Stimulated activated CD4-positive, alpha-beta T cell treated with anti-CD3 and anti-CD28 coated beads, Interleukin-2, amount 100 ng/mL, for 48 hours (primary cell): ENCODE results near the gene UHMK1.
"Not testable (repeated sequence)": the region's sequence is repeated elsewhere in the genome, so short reads cannot be mapped to it uniquely, and the experiment has no call there.

ENCODE experiments used
- DNase-seq, 2 donors: peaks; one replicate each; pipeline ENCODE4 v3.0.0-alpha.2; 2020

Gene UHMK1, protein sequence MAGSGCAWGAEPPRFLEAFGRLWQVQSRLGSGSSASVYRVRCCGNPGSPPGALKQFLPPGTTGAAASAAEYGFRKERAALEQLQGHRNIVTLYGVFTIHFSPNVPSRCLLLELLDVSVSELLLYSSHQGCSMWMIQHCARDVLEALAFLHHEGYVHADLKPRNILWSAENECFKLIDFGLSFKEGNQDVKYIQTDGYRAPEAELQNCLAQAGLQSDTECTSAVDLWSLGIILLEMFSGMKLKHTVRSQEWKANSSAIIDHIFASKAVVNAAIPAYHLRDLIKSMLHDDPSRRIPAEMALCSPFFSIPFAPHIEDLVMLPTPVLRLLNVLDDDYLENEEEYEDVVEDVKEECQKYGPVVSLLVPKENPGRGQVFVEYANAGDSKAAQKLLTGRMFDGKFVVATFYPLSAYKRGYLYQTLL

DNA sequence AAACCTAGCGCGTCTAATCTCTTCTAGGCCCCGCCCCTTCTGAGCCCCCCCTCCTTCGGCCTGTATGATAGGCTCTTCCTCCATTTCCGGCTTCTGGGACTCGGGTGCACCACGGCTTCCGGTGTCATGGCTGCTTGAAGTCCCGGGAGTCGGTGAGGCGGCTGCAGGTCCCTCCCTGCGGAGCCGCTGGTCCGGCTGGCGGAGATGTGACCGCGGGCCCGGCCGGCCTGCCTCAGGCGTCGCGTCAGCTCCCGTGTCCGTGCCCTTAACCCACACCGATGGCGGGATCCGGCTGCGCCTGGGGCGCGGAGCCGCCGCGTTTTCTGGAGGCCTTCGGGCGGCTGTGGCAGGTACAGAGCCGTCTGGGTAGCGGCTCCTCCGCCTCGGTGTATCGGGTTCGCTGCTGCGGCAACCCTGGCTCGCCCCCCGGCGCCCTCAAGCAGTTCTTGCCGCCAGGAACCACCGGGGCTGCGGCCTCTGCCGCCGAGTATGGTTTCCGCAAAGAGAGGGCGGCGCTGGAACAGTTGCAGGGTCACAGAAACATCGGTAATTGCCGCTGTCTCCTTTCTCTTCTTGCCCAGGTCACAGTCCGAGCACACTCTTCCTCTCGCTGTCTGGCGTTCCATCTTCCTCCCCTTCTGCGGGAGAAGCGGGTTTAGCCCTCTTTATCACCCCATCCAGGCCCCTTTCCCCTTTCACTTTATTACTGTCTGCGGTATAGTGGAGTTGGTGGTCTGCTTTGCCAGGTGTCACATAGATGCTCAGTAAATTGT, at the start of gene UHMK1:
Gene UHMK1, plus strand, starts transcription at position 96 of the 773 bp plus-strand sequence. Its CDS starts 183 bp downstream, at position 279.
- peak; percentile 75 to 81 for DNase-seq

DNA sequence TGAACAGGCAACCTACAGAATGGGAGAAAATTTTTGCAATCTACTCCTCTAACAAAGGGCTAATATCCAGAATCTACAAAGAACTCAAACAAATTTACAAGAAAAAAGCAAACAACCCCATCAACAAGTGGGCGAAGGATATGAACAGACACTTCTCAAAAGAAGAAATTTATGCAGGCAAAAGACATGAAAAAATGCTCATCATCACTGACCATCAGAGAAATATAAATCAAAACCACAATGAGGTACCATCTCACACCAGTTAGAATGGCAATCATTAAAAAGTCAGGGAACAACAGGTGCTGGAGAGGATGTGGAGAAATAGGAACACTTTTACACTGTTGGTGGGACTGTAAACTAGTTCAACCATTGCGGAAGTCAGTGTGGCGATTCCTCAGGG, 43.3 kb upstream of the UHMK1 start:
- DNase-seq = not testable (repeated sequence)

DNA sequence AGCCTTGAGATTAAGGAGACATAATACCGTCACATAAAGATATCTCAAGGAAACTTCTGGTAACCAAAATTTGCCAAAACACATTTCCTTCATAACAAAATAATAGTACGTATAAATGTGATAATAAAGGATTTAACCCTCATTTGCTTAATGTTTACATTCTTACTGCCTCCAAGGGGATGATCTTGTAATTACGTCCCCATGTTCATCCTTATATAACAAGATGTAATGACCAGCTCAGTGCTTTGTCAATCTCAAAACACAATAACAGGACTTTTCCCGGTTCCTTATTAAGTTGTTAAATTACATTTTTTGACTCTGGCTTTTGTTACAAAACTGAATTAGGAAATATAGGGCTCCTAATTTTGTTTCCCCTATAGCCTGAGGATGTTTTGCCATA, 41.3 kb upstream of the UHMK1 start:
- DNase-seq = no peak

DNA sequence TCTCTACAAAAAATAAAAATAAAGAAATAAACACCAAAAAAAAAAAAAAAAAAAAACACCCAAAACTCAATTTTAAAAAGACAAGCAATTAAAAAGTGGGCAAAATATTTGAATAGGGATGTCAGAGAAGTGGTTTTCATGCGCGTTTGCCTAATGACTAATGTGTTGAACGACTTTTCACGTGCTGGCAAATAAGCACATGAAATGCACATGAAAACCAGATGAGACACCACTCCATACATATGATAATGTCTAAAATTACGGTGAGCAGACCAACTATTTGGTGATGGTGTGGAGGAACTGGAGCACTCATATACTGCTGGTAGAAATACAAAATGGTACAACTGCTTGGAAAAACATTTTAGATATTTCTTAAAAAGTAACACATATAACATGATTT, 39.4 kb upstream of the UHMK1 start:
- DNase-seq = no peak

DNA sequence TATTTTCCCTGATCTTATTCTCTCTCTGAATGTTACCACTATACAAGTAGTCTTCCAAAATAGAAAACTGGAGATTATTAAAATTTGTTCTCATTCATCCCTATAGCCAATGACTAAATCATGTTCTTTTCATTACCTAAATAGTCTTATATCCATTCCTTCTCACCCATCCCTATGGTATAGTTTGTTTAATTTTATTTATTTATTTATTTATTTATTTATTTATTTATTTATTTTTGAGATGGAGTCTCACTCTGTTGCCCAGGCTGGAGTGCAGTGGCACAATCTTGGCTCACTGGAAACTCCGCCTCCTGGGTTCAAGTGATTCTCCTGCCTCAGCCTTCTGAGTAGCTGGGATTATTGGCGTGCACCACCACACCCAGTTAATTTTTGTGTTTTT, 35.2 kb upstream of the UHMK1 start:
- DNase-seq = not testable (repeated sequence)

DNA sequence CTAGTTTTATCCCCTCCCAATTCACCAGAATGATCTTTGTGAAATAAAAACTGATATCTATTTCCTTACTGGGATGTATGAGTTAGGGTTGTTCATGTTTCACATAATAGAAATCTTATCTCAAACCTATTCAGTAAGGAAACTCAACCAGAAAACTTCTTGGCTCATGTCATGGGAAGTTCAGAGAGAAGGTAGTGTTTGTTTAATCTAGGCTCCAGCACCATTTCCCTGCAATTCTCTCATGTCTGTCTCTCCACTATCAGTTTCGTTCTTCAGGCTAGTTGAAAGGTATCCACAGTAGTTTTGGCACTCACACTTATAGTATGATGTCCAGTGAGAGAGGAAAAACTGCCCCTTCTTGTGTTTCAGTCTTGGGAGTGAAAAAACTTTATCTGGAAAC, 34.6 kb upstream of the UHMK1 start:
- DNase-seq = no peak

DNA sequence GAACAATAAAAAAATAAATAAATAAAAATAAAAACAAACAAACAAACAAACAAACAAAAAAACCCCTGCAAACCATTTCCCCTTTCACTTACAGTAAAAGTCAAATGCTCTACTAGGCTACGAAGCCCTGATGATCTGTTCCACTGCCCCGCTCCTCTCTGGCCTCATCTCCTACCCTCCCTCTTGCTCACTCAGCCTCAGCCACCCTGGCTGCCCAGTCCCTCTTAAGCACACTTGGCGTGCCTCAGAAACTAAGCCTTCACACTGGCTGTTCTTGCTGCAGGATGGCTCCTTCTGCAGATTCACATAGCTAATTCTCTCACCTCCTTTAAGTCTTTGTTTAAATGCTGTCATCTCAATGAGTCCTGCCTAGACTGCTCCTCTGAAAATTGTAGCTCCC, 30.8 kb upstream of the UHMK1 start:
- DNase-seq = no peak

DNA sequence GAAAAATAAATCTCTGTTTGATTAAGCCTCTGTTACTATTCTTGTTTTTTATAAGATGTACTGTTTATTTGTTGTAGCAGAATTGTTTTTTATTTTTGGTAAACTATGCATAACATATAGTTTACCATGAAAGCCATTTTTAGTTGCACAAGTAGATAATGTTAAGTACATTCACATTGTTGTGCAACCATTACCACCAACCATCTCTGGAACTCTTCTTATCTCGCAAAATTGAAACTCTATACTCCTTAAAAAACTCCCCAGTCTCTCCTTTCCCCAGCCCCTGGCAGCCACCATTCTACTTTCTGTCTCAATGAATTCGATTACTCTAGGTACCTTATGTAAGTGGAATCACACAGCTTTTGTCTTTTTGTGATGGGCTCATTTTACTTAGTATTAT, 27.4 kb upstream of the UHMK1 start:
- no peak for DNase-seq

DNA sequence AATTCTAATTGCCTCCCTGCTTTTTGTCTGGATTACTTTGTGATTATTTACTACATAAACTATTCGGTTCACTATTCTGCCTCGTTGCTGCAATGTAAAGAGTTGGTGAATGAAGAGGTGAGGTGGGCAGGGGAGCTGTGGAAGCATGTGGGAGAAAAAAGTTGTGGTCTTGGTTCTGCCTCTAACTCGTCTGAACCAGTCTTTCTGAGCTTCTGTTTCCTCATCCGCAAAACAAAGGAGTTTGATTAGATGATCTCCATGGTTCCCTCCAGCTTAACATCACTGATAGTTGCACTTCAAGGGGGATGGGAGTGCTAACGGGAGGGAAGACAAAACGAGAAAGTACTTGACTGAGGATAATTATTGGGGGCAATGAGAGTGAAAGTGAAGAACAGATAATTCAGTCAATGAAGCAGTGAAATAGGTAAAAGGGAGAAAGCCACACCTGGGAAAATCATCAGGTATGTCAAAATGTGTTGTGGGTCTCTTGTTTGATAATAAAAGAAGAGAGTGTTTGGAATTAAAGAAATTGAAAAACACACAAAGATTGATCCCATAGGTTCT, 26.2 kb upstream of the UHMK1 start:
- no peak for DNase-seq

DNA sequence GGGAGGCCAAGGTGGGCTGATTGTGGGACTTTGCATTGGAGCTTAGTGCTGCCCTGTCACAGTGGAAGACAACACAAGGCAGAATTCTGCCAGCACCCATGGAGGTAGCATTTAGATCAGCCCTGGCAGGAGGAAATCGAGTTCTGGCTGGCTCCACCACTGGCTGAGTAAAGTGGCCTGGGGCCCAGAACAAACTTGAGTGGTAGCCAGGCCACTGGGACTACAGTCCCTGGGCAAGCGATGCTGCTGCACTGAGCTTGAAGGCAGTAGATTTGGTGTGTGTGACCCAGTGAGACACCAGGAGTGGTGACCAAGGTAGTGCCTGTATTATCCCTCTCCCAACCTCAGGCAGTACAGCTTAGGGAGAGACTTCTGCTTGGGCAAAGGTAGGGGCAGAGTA, 22.5 kb upstream of the UHMK1 start:
- no peak for DNase-seq

DNA sequence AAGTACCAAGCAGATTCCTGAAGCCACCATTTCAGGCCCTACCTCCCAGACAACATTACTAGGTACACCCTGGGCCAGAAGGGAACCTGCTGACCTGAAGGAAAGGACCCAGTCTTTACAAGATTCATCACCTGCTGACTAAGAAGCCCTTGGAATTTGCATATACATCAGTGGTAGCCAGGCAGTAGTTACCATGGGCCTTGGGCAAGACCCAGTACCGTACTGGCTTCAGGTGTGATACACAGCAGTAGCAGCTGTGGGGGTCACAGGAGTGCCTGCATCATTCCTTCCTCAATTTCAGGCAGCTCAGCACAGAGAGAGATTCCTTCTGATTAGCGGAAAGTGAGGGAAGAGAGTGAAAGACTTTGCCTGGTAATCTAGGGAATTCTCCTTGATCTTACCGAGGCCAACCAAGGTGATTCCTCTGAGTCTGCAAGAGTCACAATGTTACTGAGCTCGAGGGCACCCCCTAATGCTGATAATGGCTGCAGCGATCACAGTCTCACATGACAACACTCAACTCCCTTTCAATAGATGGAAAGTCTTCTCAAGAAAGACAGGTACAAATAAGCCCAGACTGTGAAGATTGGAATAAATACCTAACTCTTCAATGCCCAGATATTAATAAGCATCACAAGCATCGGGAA, 22.0 kb upstream of the UHMK1 start:
- no peak for DNase-seq

DNA sequence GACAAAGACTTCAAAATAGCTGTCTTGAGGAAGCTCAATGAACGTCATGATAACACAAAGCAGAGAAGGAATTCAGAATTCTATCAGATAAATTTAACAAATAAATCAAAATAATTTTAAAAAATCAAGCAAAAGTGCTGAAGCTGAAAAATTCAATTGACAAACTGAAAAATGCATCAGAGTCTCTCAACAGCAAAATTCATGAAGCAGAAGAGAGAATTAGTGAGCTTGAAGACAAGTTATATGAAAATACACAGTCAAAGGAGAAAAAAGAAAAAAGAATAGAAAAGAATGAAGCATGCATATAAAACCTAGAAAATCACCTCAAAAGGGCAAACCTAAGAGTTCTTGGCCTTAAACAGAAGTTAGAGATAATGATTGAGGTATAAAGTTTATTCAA, 21.0 kb upstream of the UHMK1 start:
- DNase-seq = no peak

DNA sequence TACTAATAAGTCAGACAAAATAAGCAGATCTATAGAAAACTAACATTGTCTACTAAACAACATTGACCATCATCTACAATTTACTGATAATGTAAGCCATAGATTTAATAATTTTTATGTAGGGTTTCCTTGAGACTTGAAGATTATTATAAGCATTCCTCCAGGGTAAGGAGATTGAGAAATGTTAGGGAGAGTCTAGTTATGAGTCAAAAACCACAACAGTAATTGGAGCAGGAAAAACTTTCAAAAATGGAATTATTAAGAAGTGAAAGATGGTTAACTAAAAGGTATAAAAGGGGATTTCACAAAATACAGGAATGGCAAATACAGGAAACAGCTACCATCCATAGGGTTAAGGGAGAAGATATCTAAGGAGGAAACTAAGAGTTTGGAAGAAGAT, 12.4 kb upstream of the UHMK1 start:
- DNase-seq = no peak

DNA sequence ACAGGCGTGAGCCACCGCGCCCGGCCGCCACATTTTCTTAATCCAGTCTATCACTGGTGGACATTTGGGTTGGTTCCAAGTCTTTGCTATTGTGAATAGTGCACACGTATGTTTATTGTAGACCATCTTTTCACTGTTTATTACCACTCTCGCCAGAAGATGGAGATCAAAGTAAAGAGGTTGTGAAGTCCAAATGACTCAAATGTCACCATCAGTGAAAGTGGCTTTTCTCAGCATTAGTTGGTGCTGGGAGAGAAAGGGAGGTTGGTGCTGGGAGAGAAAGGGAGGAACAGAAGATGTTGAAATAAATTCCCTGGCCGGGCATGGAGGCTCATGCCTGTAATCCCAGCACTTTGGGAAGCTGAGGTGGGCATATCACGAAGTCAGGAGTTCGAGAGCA, 10.4 kb upstream of the UHMK1 start:
- no peak for DNase-seq

DNA sequence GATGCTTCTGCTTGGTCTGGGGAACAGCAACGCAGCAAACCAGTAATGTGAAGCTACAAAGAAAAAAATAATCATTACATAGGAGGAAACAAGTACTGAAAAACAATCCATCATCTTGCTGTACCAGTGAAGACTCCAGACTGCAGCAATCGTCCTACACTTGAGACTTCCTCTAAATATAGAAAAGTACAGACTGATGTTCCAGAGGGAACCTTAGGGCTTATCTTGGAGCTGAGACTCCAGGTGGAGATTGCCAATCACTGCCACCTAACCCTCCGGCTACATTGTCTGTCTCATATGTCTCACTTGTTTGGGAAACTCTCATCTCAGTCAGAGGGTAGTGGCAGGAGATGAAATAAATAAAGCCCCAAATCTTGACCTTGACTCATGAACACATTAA, 9.4 kb upstream of the UHMK1 start:
- DNase-seq = no peak

DNA sequence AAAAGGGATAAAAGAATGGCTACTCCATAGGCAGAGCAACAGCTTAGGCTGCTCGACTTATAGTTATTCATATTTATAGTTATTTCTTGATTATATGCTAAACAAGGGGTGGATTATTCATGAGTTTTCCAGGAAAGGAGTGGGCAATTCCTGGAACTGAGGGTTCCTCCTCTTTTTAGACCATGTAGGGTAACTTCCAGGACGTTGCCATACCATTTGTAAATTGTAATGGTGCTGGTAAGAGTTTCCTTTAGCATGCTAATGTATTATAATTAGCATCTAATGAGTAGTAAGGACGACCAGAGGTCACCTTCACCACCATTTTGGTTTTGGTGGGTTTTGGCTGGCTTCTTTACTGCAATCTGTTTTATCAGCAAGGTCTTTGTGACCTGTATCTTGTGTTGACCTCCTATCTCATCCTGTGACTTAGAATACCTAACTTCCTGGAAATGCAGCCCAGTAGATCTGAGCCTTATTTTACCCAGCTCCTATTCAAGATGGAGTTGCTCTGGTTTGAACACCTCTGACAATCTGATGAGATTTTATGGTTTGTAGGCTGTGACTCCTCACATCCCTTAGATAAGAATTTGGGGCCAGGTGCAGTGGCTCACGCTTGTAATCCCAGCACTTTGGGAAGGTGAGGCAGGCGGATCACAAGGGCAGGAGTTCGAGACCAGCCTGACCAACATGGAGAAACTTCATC, 1.9 kb upstream of the UHMK1 start:
- DNase-seq = not testable (repeated sequence)

DNA sequence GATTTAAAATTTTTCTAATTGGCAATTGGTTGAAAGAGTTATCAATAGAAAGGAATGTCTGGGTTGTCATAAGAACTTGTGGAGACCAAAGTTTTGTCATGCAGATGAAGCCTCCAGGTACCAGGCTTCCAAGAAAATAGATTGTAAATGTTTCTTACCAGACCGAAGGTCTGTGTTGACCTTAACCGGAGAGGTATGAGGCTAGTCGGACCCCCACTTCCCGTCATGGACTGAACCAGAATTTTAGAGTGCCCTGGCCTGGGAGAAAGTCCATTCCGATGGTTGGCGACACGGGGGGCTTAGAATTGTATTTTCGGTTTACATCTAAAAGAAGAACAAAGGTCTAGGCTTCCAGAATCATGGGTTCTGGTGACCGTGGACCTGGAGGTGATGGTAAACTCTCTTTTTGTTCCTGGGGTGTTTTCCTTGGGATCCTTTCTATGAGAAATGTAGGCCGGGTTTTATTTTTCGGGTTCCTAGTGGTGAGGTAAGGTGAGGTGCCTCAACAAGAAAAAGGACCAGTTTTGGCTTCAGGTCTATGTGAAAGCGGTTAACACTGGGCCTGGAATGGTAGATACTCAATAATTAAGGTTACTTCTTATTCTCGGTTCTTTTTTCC, 405 bp upstream of the UHMK1 start:
- DNase-seq = no peak

DNA sequence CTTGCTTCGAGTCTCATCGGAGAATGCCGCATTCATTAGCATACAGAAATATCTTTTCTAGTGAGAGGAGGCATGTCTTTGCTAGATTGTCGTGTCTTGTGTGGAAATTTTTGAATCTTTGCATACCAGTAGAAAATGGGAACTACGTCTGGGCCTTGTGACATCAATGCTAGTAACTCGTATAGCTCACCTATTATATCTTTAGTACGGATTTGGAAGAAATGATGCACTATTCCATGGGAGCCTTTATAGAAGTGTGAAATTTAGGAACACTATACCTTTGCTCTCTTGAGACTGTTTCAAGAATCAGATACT, 835 bp downstream of the UHMK1 start:
- no peak for DNase-seq

DNA sequence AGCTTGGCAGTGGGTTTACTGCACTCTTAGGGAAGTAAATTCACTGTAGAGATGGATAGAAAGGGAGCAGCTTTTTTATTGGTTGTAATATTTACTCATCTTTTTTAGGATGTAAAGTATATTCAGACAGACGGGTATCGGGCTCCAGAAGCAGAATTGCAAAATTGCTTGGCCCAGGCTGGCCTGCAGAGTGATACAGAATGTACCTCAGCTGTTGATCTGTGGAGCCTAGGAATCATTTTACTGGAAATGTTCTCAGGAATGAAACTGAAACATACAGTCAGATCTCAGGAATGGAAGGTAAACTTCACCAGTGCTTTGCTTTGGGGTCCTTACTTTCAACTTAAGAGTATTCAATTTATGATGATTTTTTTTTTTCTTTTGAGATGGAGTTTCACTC, 3.2 kb downstream of the UHMK1 start:
- DNase-seq = no peak

DNA sequence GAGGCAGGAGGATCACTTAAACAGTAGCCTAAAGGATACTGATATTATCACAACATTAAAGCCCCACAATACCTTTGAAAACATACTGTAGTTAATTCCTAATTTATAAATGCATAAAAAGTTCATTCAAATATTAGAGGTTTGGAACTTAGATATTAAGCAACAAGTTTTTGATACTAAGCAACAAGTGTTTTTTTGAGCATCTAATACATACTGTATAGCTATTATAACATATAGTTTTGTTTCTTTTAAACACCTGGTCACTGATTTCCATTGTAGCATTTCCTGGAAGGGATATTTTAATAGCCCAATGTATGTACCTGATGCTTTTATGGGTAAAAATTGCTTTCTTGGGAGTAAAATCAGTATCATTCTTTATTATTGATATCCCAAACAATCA, 4.5 kb downstream of the UHMK1 start:
- DNase-seq = no peak

DNA sequence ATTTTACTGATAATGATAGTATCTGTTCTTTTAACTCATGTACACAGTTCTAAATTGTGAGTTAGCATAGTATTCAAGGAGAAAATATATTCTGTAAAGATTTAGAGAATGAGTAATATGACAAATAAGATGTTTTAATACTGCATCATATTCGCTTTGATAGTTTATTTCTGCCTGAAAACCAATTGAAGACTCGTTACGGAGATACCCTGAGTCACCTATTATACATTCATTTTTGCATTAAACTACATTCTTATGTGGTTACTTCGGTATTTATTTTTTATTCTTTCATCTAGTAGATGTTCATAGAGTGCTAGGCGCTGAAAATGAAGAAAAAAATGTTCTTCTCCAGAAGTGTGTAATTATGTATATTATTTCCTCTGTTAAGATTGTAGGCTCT, 5.3 kb downstream of the UHMK1 start:
- DNase-seq = no peak

DNA sequence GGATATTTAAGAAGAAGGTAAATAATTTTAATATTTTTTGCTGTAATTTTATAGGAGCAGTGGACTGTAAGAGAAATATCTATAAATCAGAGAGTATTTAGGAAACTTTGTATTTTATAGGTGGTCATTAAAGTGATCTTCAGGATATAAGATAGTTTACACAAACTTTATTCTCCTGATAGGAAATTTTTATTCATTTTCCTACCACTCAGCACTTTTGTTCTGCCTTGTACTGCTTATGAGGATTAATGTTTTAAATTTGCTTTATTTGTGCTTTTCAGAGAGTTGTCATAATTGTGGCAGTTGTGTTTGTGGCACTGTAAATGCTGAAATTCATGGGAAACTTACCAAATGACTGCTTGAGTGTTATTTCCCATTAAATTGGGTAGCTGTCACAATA, 29.7 kb downstream of the UHMK1 start:
- no peak for DNase-seq
